ENCODE results near the gene GKN2. TPM values are rescaled to one million over a fixed set of nuclear protein-coding genes. Genes with fewer than 3 reads are reported as not detected.
A peak's percentile ranks its signal among the peaks of the same experiment; 100 is the strongest.

Gene GKN2
- total RNA-seq, 2 experiments from 2014 or later: not detected

DNA sequence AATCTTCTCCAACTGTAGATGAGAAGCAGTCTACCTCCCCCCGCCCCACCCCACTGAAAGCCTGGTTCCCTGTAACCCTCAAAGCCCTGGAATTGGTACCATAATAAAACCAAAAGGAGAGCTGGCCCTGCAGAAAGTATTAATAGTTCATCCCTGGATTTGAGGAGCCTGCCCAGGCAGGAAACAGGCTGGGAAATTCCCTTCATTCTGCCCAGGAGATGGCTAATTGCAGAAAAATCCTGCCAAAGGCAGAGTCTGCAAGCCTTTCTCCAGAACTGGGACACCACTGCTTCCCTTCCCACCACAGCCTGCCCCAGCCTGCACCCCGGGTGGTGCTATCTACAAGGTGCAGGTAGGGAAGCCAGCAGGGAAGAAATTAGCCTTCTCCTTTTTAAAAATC, 16.3 kb downstream of the GKN2 start:
- no peaks in the 10 kb centered on the region for H3K9me3 Mint-ChIP-seq (ENCODE audit: low read depth)
- intact Hi-C loops (cut with DNase I, micrococcal nuclease): no loop called here
- H3K27me3 Mint-ChIP-seq: peaks cover 8% of the 10 kb centered on the region
- H3K27ac Mint-ChIP-seq: no peak overlapping the region
- H3K4me1 Mint-ChIP-seq: peaks cover 6% of the 10 kb centered on the region
- DNase-seq (no peak), ATAC-seq (no peak)
- POLR2A ChIA-PET: no interaction called here
- H3K4me3 Mint-ChIP-seq: no peak overlapping the region
- CTCF ChIA-PET: interaction anchor here (0.6 to 5.0 kb wide), 2 partner anchors 11 to 291 kb away, joined by 5 to 32 read pairs; no protein-coding TSS in a partner anchor
- no peaks in the 10 kb centered on the region for H3K36me3 Mint-ChIP-seq (ENCODE audit: low read depth)

- H3K27ac Mint-ChIP-seq: no peak overlapping the region
These were observed 17.2 kb downstream of the GKN2 start for GRCh38 chr2:68935471-68935870.

GRCh38 chr2:68934021-68934420, 18.7 kb downstream of the GKN2 start:
- ChIA-PET POLR2A (no interaction called here), CTCF (interaction anchor here (0.7 to 5.0 kb wide), 6 partner anchors 9 to 472 kb away, joined by 3 to 32 read pairs (median 5); no protein-coding TSS in a partner anchor)
- Mint-ChIP-seq H3K4me1 (no peaks in the 10 kb centered on the region), H3K36me3 (ENCODE audit: low read depth) (no peaks in the 10 kb centered on the region), H3K4me3 (no peak overlapping the region), H3K27me3 (peaks cover 4% of the 10 kb centered on the region), H3K27ac (no peak overlapping the region), H3K9me3 (ENCODE audit: low read depth) (no peaks in the 10 kb centered on the region)
- ATAC-seq: no peak
- intact Hi-C loops (cut with DNase I, micrococcal nuclease): no loop called here
- DNase-seq: no peak

More at GRCh38 chr2:68935471-68935870, 17.2 kb downstream of the GKN2 start:
- H3K4me3 Mint-ChIP-seq: no peak overlapping the region
- DNase-seq: no peak
- H3K27me3 Mint-ChIP-seq: peaks cover 2% of the 10 kb centered on the region
- no peak for ATAC-seq
- CTCF ChIA-PET: interaction anchor here (5.0 kb wide), 1 partner anchor 10 kb away, joined by 32 read pairs; no protein-coding TSS in a partner anchor
- POLR2A ChIA-PET: no interaction called here
- peaks cover under 1% of the 10 kb centered on the region for H3K4me1 Mint-ChIP-seq
- H3K9me3 Mint-ChIP-seq (ENCODE audit: low read depth): no peaks in the 10 kb centered on the region
- H3K36me3 Mint-ChIP-seq (ENCODE audit: low read depth): no peaks in the 10 kb centered on the region
- intact Hi-C loops (cut with DNase I, micrococcal nuclease): no loop called here

- DNase-seq (no peak), ATAC-seq (no peak)
- Mint-ChIP-seq H3K36me3 (ENCODE audit: low read depth) (no peaks in the 10 kb centered on the region), H3K9me3 (ENCODE audit: low read depth) (no peaks in the 10 kb centered on the region), H3K4me1 (no peaks in the 10 kb centered on the region), H3K4me3 (no peak overlapping the region), H3K27me3 (peaks cover 3% of the 10 kb centered on the region), H3K27ac (no peak overlapping the region)
- intact Hi-C loops (cut with DNase I, micrococcal nuclease): no loop called here
- POLR2A ChIA-PET: interaction anchor here (0.6 kb wide), 1 partner anchor 393 kb away, joined by 3 read pairs; no protein-coding TSS in a partner anchor
- CTCF ChIA-PET: interaction anchor here (0.9 to 3.5 kb wide), 2 partner anchors 11 to 337 kb away, joined by 4 to 32 read pairs; no protein-coding TSS in a partner anchor
These were observed 20.3 kb downstream of the GKN2 start for GRCh38 chr2:68932402-68932801.

GRCh38 chr2:68931799-68932198, 20.9 kb downstream of the GKN2 start:
- ATAC-seq (no peak), DNase-seq (no peak)
- POLR2A ChIA-PET: interaction anchor here (0.6 kb wide), 1 partner anchor 393 kb away, joined by 3 read pairs; no protein-coding TSS in a partner anchor
- H3K36me3 Mint-ChIP-seq (ENCODE audit: low read depth): no peaks in the 10 kb centered on the region
- CTCF ChIA-PET: interaction anchor here (0.9 to 3.5 kb wide), 2 partner anchors 12 to 336 kb away, joined by 4 to 32 read pairs; no protein-coding TSS in a partner anchor
- H3K9me3 Mint-ChIP-seq (ENCODE audit: low read depth): no peaks in the 10 kb centered on the region
- peaks cover 3% of the 10 kb centered on the region for H3K27me3 Mint-ChIP-seq
- H3K27ac Mint-ChIP-seq: no peak overlapping the region
- H3K4me3 Mint-ChIP-seq: no peak overlapping the region
- no peaks in the 10 kb centered on the region for H3K4me1 Mint-ChIP-seq
- intact Hi-C loops (cut with DNase I, micrococcal nuclease): no loop called here

GRCh38 chr2:68931149-68931711, 21.5 kb downstream of the GKN2 start:
- Mint-ChIP-seq H3K27ac (no peak overlapping the region), H3K9me3 (ENCODE audit: low read depth) (no peaks in the 10 kb centered on the region), H3K27me3 (peaks cover 3% of the 10 kb centered on the region), H3K36me3 (ENCODE audit: low read depth) (no peaks in the 10 kb centered on the region), H3K4me1 (no peaks in the 10 kb centered on the region), H3K4me3 (no peak overlapping the region)
- DNase-seq (no peak), ATAC-seq (no peak)
- CTCF ChIA-PET: interaction anchor here (0.9 kb wide), 2 partner anchors 222 to 1171 kb away, joined by 3 to 4 read pairs; no protein-coding TSS in a partner anchor
- POLR2A ChIA-PET: no interaction called here
- intact Hi-C loops (cut with DNase I, micrococcal nuclease): no loop called here

DNA sequence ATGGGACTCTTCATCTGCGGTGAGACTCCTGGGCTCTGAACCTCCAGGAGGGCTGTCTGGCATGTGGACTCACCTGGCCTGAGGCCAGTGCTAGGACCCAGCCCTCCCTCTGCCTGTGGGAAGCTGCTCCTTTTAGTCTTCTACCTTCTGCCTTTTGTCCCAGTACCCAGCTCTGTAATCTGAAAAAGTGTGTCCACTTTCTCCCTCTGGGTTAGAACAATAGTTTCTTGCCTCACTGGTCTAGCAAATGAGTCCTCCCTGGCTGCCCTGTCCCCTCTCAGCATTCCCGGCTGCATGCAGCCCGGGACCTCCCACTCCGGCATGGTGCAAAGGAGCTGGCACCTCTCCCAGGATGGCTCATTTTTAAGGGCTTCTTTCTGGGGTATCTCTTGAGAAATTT, 25.9 kb downstream of the GKN2 start:
- H3K4me1 Mint-ChIP-seq: peaks cover 4% of the 10 kb centered on the region
- H3K27ac Mint-ChIP-seq: no peak overlapping the region
- H3K4me3 Mint-ChIP-seq: no peak overlapping the region
- ChIA-PET CTCF (interaction anchor here (0.8 to 4.5 kb wide), 13 partner anchors 12 to 462 kb away, joined by 3 to 54 read pairs (median 11); no protein-coding TSS in a partner anchor), POLR2A (no interaction called here)
- no peaks in the 10 kb centered on the region for H3K36me3 Mint-ChIP-seq (ENCODE audit: low read depth)
- H3K9me3 Mint-ChIP-seq (ENCODE audit: low read depth): no peaks in the 10 kb centered on the region
- intact Hi-C loops (cut with DNase I, micrococcal nuclease): loop anchor here in 1 of 2 experiments (5.0 kb wide), 1 partner anchor 439 kb away; no protein-coding TSS in a partner anchor
- no peak for ATAC-seq
- DNase-seq: no peak
- peaks cover 3% of the 10 kb centered on the region for H3K27me3 Mint-ChIP-seq

DNA sequence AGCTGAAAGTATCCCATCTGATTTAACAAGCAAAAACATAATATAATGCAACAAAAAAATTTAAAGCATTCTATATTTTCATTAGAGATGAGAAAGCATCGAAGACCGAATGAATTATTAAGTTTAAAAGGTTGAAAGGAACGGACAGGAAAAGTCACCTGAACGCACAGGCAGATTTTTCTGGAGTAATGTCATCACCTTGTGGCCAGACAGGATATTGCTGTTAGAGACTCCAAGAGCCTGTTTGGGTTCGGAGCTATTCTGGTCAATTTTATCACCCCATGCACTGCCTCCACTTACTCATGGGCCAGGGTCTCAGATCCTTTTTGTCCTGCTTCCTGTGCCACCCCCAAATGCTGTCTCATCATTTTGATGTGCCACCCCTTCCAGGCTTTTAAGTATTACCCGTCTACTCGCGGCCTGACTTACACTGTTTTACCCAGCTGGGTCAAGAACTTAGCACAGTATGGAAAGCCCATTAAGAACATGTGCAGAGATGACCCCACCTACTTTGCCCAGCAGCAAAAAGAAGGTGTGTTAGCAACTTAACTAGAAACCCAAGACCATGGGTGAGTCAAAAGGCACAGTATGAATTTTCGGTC, 27.3 kb downstream of the GKN2 start:
- H3K4me1 Mint-ChIP-seq: peaks cover 4% of the 10 kb centered on the region
- POLR2A ChIA-PET: interaction anchor here (0.6 to 1.0 kb wide), 3 partner anchors 17 to 216 kb away, joined by 3 read pairs; no protein-coding TSS in a partner anchor
- no peak overlapping the region for H3K27ac Mint-ChIP-seq
- CTCF ChIA-PET: interaction anchor here (0.7 to 4.5 kb wide), 67 partner anchors 10 to 887 kb away, joined by 3 to 54 read pairs (median 5); partner anchors contain the start of genes APLF, FBXO48 and GKN1
- H3K9me3 Mint-ChIP-seq (ENCODE audit: low read depth): no peaks in the 10 kb centered on the region
- intact Hi-C loops (cut with DNase I, micrococcal nuclease): loop anchor here (1.0 to 5.0 kb wide), 7 partner anchors 86 to 462 kb away; no protein-coding TSS in a partner anchor
- no peaks in the 10 kb centered on the region for H3K36me3 Mint-ChIP-seq (ENCODE audit: low read depth)
- ATAC-seq (peak; percentile 75), DNase-seq (peak; percentile 63)
- H3K27me3 Mint-ChIP-seq: peaks cover 2% of the 10 kb centered on the region
- H3K4me3 Mint-ChIP-seq: no peak overlapping the region

- ChIA-PET CTCF (interaction anchor here (0.6 to 1.4 kb wide), 7 partner anchors 20 to 570 kb away, joined by 3 to 5 read pairs (median 3); no protein-coding TSS in a partner anchor), POLR2A (no interaction called here)
- no peak for ATAC-seq
- no peak overlapping the region for H3K4me3 Mint-ChIP-seq
- peaks cover 4% of the 10 kb centered on the region for H3K4me1 Mint-ChIP-seq
- H3K9me3 Mint-ChIP-seq (ENCODE audit: low read depth): no peaks in the 10 kb centered on the region
- intact Hi-C loops (cut with DNase I, micrococcal nuclease): no loop called here
- H3K27me3 Mint-ChIP-seq: no peaks in the 10 kb centered on the region
- DNase-seq: no peak
- no peaks in the 10 kb centered on the region for H3K36me3 Mint-ChIP-seq (ENCODE audit: low read depth)
- H3K27ac Mint-ChIP-seq: no peak overlapping the region
These were observed 31.0 kb downstream of the GKN2 start for GRCh38 chr2:68921646-68922045.

DNA sequence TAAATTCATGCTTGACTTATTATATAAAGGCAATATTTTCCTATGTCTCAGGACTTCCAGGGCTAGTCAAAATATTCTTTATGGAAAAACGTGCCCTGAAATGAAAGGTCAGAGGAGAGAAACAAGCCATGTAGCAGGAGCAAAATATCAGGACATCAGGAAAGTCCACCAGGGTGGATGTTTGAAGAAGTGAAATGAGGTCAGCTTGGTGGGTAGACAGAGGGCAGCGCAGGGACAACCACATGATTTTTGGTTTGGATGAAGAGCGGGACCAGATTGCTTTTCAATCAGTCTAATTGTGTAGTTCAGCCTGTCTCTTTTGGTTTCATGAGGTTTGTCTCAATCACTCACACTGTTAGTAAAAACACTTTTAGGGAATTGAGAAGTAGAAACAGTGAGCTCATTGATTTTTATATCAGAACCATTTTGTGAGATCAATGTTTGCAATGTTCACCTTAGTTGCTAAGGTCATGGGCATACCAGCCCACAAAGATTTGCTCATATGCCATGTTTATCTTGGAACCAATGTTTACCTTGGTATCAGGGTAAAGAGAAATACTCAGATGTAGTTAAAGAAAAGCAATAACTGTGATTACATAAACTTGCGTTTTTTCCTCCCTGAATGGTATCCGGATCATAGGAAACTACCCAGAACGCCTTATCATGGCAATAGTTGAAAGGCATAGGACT, 32.1 kb downstream of the GKN2 start:
- intact Hi-C loops (cut with DNase I, micrococcal nuclease): no loop called here
- no peaks in the 10 kb centered on the region for H3K27me3 Mint-ChIP-seq
- DNase-seq (no peak), ATAC-seq (no peak)
- no peak overlapping the region for H3K27ac Mint-ChIP-seq
- H3K9me3 Mint-ChIP-seq (ENCODE audit: low read depth): no peaks in the 10 kb centered on the region
- no peak overlapping the region for H3K4me3 Mint-ChIP-seq
- H3K4me1 Mint-ChIP-seq: peaks cover 4% of the 10 kb centered on the region
- CTCF ChIA-PET: interaction anchor here (1.0 to 2.4 kb wide), 4 partner anchors 11 to 457 kb away, joined by 4 to 6 read pairs (median 4); no protein-coding TSS in a partner anchor
- no peaks in the 10 kb centered on the region for H3K36me3 Mint-ChIP-seq (ENCODE audit: low read depth)
- POLR2A ChIA-PET: no interaction called here

DNA sequence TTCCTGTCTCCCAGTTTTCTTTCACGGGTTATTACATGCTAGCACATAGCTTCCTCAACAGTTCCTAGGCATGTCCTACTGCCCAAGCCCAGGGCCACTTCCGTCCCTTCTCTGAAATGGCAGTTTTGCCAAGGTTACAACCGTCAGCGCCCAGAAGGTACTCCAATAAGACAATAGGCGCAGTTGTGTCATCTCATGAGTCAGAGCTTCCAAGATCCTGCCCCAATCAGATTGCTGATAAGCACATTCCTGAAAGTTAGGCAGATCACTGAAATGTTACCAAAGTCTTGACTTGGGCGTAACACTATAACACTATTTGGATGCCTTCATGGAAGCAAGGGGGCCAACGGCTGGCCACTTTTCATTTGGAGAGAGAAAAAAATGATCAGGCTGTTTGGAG, 34.2 kb downstream of the GKN2 start:
- Mint-ChIP-seq H3K36me3 (ENCODE audit: low read depth) (no peaks in the 10 kb centered on the region), H3K27ac (no peak overlapping the region), H3K9me3 (ENCODE audit: low read depth) (no peaks in the 10 kb centered on the region), H3K4me3 (no peak overlapping the region), H3K27me3 (no peaks in the 10 kb centered on the region), H3K4me1 (no peaks in the 10 kb centered on the region)
- POLR2A ChIA-PET: no interaction called here
- intact Hi-C loops (cut with DNase I, micrococcal nuclease): no loop called here
- ATAC-seq: no peak
- no peak for DNase-seq
- CTCF ChIA-PET: interaction anchor here (0.9 to 2.4 kb wide), 3 partner anchors 84 to 455 kb away, joined by 3 to 6 read pairs (median 4); no protein-coding TSS in a partner anchor

All from activated CD4-positive, alpha-beta T cell treated with anti-CD3 and anti-CD28 coated beads for 36 hours (primary cell).